HG03095 (cell line): ENCODE data around the gene POC1B.

Experiments
- ATAC-seq: cut with Tn5 transposase; IDR thresholded peaks from one replicate; pipeline ENCODE4 v1.9.1; 2021; ENCODE audit warnings: moderate library complexity; ENCODE audit not compliant: unreplicated experiment

POC1B gene

DNA sequence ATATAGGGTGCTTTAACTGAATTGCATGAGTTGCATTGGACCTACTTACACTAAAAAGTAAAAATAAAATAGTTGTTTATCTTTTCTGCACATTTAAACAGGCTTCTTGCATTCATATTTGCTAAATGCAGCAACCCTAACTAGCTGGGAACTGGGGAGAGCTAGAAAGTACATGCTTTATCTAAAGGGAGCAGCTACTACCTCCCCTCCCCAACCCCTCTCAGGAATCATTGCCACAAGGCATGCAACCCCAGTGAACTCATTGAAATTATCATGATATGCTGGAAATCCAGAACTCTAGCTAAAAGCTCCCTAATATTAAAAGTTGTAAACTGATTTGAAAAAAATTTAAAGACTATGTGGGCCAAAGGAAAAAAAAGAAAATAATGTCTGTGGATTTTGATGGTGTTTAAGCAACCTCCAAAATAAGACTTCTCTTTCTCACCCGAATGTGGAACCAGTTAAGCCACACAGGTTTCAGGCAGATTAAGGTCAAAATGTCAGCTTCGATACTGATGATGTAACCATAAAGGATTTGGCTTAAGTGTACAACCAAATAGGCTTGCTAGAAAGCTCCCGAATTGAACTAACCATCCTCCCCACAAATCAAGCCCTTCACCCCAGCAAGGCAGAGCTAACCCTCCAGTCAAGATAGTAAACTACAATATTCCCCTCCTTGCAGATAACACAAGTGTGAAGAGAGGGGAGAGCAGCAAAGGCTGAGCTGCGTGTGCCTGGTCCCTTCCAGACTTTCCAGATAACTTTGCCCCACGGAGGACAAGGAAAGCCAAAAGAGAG is 13.8 kb upstream of the POC1B start:
- ATAC-seq = no peak

DNA sequence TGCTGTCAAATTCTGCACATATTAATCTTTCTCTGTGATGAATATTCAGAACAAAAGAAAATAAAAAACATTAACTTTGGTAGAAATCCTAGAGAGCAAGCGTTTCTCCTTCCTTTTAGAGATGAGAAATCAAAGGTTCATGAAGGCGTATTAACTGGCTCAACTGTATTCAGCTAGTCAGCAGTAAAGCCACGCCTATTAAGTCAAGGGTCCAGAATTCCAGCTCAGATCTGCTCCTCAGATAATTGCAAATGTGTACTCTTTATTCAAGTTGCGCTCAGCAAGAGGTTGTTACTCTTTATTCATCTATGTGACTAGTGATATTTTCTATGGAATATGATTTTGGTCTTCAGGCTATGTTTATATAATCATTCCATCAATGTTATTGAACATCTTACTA is 13.1 kb upstream of the POC1B start:
- ATAC-seq = no peak

DNA sequence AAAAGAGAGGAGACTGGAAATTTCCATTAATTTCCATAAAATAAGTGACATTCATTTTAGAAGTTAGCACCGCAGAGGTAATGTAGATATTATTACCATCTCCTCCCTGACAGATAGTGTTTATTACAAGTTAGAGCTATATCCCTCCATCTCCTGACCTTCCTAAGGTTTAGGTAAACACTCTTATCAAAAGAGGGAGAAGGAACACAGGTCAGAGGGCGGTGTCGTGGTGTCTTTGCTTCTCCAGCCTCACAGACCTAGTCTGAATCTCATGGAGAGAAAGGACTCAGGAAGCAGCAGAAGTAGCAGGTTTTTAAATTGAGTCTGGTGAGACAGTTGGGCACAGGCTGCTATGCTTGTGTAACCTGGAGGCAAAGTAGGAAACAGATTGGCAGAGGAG is 11.5 kb upstream of the POC1B start:
- ATAC-seq = no peak

DNA sequence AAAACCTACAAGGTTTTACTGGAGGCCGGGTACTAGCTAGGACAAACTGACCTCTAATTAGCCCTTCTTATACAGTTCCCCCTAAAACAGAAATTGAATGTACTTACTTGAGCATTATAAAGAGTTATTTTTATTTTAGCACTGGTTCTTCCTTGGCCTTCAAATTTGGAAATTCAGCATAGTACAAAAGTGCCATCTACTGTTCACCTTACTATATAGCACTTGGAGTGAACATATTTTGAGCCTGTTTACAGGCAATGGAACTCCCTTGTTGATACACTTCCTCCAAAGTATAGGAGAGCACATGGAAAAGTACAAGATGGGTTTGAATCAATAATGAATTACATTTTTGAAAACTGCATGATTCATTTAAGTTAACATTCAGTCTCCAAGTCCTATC is 3.9 kb upstream of the POC1B start:
- ATAC-seq = no peak

DNA sequence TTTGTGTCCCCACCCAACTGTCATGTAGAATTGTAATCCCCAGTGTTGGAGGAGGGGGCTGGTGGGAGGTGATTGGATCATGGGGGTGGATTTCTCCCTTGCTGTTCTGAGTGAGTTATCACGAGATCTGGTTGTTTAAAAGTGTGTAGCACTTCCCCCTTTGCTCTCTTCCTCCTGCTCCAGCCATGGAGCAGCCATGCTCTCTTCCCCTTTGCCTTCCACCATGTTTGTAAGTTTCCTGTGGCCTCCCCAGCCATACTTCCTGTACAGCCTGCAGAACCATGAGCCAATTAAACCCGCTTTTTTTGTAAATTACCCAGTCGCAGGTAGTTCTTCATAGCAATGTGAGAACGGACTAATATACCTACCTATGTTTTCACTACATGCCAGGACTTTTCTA is 2.6 kb upstream of the POC1B start:
- ATAC-seq = no peak

DNA sequence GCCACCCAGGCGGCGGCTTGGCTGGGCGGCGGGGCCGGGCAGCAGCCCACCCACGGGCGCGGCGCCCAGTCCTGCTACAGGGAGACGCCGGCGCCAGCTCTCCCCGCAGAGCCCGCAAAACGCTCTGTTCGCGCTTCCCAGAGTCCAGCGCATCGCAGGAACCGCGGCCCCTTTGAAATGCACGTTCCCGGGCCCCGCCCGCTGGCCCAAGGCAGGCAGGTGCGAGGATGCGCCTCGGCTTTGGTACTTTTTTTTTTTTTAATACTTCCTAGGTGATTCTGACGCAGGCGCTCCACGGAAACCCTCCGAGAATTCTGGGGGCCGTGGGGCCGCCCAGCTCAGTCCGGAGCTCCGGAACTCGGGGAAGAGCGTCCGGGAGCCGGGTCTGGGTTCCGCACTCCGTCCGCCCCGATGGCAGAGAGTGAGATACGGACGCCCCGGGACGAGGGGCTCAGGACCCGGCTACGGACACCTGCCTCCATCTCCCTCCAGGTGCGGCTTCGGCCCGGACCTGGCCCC is 483 bp downstream of the POC1B start:
- peak; percentile 26 for ATAC-seq

DNA sequence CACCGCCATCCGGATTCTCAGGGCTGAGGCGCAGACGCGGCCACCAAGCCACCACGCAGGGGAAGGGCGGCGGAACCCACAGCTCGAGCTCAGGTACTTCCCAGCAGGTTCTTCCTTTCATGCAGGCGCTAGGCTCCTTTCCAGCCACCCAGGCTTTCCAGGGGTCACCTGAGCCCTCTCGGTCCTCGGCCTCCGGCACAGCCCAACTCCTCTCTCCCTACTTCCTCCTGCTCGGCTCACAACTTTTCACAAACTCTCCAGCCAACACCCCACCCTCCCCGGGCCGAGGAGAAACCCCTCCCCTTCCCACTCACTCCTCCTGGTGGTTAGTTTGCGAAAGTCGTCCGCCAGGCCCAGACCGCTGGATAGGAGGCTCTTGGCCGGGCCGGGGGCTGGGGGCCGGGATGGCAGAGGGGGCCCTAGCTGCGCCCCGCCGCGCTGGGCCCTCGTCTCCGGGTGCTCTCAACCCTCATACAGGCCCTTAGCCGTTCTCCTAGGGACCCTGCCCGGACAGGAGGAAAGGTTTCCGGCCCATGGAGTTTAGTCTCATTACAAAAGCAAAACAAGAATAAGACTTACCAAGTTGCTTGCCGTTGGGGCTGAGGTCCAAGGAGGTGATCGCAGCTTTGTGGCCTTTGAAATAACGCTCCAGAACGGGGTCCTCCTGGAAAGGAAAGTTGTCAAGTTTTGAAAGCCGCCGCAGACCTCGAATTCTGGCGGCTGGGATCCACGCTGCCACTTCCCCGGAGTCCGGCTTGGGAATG is 1.1 kb downstream of the POC1B start, which contains the start of gene GALNT4:
Gene GALNT4 (minus strand): TSS at position 256 of the 764 bp plus-strand sequence. CDS start 247 bp downstream, at position 9.
- peak; percentile 75 for ATAC-seq

DNA sequence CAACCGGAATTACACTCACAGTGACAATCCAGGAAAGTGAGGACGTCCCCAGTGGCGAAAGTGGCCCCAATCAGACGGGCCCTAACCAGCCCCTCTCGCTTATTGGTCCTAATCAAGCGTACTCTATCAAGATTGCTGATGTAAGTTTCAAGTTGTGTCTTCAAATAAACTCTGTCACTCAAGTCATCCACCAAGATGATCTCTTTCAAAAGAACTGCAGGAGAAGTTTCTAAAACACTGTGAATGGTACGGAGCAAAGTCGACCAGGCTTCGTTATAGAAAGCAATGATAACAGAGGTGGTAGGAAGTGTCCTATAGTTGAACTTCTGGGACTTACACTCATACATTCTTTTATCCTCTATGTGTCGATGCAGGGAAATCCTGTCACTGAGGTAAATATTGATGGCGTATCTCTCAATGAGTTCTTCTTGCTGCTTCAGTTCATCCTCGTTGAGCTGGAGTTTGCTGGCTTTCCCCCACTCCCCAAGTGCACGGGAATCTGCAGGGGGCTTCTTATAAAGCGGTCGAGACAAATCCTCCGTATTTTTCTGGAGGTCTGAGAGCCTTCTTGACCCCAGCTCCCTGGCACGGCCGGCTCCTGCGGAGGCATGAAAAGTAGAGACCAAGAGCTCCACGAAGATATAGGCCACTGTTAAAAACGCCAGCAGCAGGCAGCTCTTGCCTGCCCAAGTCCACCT is 1.9 kb downstream of the POC1B start:
- no peak for ATAC-seq

DNA sequence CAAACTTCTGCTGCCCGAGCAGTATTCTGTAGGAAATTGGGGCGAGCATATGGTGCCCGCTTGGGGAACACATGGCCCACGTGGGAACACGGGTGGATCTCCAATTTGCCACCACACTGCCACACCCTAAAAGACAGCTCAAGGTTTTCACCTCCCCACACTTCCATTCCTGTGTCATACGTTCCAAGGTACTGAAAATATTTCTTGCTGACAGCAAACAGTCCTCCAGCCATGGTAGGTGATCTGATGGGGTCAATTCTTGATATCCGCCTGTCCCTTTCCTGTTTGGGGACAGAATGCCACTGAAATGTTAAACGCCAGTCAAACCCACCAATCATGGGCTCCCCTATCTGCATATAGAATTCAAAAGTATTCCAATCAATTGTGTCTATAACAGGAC is 2.5 kb downstream of the POC1B start:
- no peak for ATAC-seq

DNA sequence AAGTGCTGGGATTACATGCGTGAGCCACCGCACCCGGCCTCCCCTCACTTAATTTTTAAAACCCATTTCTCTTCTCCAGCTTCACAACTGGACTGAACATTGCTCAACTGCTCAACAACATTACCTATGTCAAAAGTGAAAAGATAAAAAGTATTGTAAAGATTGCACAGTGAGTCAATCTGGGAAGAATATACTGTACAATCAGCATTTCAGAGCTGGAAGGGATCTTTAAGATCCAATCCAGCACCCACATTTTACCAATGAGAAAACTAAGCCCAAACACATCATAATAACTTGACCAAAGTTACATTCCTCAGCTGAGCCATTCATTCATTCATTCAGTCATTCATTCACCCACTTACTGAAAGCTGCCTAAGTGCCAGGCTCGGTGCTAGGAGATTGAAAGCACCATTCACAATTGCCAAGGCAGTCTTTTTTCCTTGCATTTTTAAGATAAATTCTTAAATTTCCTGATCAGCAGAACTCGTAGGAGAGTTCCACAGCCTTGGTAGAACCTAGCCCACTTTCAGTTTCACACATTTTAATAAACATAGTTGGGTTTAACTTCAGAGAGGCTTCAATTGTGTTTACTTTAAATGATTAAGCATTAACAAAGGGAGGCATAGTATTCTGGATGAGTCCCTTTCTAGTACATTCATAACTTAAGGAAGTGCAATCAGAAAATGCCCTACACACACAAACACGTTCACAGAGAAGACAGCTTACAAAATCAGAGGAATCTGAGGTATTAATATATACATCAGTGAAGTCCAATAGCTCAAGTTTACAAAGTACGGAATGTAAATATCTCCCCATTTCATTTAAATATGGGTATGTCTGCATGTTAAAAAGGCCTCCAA is 4.3 kb downstream of the POC1B start:
- no peak for ATAC-seq

DNA sequence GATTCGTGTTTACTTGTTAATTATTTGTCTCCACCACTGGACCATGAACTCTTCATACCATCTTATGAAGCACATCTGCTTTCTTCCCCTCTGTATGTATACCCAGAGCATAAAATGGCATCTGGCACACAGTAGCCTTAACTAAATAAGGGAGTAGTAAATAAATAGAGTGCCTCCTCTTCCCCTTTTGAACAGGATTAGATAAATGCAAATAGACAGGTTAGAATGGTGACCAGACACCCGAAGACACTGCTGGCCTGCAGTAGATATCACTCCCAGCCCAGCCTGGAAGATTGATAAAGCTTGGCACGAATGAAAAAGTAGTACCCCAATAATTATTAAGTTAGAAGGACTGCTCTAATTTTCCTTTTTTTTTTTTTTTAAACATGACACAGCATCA is 8.1 kb downstream of the POC1B start:
- no peak for ATAC-seq

DNA sequence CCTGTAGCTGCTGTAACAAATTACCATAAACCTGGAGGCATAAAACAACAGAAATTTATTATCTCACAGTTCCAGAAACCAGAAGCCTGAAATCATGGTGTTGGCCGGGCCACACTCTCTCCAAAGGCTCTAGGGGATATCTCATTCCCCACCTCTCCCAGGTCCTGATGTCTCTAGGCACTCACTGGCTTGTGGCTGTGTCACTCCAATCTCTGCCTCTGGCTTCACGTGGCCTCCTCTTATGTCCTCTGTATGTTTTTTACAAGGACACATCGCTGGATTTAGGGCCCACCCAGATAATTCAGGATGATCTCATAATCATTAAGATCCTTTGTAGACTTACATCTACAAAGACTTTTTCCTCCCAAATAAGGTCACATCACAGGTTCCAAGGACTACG is 9.2 kb downstream of the POC1B start:
- ATAC-seq = no peak

DNA sequence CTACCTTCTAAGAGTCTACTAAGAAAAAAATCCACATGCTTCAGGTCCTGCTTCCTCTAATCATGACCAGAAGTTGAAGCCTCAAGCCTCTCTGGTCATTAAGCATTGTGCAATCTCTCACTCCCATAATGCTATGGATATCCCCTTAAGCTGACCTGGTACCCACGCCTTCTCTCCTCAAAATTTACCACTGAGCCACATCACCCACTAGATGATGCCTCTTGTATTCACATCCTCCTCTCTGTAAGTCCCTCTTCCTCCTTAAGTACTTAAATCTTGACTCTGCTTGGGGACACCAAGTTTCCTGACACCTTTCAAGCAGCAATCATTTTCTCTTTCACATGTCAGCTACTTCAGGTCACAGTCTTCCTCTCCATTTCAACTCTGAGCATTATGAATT is 11.1 kb downstream of the POC1B start:
- ATAC-seq = peak; percentile 81

DNA sequence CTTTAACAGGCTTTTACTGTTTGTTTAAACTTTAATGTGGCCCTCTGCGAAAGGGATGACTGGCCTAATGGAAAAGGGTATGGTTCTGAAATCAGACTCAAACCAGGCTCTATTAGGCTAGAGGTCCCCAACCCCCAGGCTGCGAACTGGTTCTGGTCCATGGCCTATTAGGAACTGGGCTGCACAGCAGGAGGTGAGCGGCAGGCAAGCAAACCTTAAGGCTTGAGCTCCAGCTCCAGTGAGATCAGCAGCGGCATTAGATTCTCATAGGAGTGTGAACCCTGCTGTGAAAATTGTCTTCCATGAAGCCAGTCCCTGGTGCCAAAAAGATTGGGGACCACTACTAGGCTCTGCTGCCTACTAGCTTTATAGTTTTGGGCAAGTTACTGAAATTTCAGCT is 12.3 kb downstream of the POC1B start:
- no peak for ATAC-seq

DNA sequence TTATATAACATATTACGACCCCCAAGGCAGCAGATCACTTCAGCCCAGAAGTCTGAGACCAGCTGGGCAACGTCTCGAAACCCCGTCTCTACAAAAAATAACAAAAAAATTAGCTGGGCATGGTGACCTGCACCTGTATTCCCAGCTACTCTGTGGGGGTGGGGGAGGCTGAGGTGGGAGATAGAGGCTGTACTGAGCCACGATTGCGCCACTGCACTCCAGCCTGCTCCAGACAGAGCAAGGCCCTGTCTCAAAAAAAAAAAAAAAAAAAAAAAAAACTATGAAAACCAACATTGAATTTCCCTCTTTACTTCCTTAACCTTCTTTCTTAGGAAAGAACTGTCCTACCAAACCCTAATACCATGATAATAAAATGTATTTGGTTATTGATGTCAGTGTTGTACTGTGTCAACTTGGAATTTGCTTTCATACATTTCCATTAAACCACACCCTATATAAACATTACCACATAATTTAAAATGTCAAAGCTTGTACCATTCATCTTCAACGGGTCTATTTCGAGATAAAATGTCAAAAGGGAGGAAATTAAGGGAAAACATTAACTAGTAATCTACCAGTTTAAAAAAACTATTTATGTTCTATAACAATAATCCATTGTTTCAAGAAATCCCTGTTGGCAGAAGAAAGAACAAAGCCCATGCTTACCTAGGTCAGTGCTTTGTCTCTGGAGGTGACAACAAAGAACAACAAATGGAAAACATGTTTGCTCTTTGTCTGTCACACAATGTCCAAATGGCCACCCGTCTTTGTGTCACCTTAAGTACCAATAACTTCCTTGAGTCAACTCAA is 18.6 kb downstream of the POC1B start:
- ATAC-seq = no peak

DNA sequence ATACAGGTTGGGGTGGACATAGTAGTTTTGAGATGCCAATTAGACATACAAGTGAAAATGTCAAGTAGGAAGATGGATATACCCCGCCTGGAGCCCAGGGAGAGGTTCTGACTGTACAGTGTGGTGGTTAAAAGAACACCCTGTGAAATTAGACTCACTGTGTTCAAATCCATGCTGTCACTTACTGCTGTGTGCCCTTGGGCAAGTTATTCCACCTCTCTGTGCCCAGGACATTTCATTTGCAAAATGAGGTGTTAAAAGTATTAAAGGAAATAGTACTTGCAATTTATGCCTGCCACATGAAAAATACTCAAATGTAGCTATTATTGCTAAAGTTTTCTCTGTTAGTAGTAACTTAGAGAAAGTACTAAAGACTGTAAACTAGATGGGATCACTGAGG is 19.8 kb downstream of the POC1B start:
- ATAC-seq = no peak

DNA sequence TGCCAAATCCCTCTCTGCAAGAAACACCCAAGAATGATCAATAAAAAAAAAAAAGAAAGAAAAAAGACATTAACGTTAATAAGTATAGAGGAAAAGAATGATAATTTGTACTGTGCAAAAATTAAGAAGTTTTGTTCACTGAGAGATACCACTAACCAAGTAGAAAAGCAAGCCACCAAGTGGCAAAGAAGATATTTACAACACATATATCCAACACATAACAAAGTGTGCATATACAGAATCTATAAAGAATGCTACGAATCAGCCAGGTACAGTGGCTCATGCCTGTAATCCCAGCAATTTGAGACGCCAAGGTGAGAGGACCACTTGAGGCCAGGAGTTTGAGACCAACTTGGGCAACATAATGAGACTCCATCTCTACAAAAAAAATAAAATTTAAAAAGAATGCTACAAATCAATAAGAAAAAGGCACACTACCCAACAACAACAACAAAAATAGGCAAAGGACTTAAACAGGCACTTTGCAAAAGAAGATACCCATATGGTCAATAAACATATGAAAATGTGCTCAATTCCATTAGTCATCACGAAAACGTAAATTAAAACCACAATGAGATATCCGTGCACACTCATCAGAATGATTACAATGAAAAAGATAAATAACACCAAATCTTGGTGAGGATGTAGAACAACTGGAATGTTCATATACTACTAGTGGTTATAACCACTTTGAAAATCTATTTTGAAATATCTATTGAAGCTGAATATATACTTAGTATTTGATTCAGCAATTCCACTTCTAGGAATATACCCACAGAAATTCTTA is 21.1 kb downstream of the POC1B start:
- ATAC-seq = no peak

DNA sequence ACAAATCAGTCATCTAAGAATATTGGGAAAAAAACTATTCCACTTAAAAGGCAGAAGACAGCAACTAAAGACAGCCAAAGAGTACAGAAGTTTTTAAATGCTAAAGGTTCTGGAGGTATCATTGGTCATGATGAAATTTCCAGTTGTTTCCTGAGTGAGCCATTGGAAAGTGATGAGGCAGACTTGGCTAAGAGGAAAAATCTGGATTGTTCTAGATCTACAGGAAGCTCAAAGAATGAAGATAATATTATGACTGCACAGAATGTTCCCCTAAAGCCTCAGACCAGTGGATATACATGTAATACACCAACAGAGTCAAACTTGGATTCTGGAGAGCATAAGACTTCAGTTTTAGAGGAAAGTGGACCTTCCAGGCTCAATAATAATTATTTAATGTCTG is 24.1 kb downstream of the POC1B start:
- no peak for ATAC-seq

DNA sequence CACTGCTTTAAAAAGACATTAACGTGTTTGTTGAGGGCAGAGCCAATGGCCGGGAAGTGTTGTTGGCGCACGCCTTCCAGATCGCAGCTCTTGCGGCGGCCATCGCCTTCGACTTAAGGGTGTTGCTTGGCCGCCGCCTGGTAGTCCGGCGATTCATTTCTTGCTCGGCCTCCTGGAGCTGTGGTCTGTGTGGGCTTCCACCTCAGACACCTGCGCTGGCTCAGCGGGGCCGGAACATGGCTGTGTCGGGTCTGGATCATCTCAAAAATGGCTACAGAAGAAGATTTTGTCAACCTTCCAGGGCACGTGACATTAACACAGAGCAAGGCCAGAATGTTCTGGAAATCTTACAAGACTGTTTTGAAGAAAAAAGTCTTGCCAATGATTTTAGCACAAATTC is 26.0 kb downstream of the POC1B start:
- ATAC-seq = no peak
